Amniotic epithelial cell (primary cell): Measurements from ENCODE around the gene GADD45B.

Experiments used
- DNase-seq: peaks from one replicate; pipeline ENCODE4 v3.0.0-alpha.2; 2010; ENCODE audit warnings: low read depth

Gene GADD45B

GRCh38 chr19:2514981-2515518 lies 39.1 kb downstream of the GADD45B start:
- no peak for DNase-seq

GRCh38 chr19:2516727-2517126 lies 40.8 kb downstream of the GADD45B start:
- DNase-seq, result no peak

GRCh38 chr19:2517881-2518601 lies 42.1 kb downstream of the GADD45B start:
- DNase-seq, result peak; percentile 61

- DNase-seq, result peak; percentile 42
These were observed 42.9 kb downstream of the GADD45B start for GRCh38 chr19:2518856-2519255.

- no peak for DNase-seq
These were observed 43.6 kb downstream of the GADD45B start for GRCh38 chr19:2519482-2519881.

- DNase-seq, result peak; percentile 47
These were observed 47.8 kb downstream of the GADD45B start for GRCh38 chr19:2523630-2524311.

GRCh38 chr19:2524361-2524839 lies 48.5 kb downstream of the GADD45B start:
- DNase-seq, result no peak

- peak; percentile 40 for DNase-seq
These were observed 49.2 kb downstream of the GADD45B start for GRCh38 chr19:2524840-2525723.

GRCh38 chr19:2527171-2527570 lies 51.2 kb downstream of the GADD45B start:
- no peak for DNase-seq

- DNase-seq, result no peak
These were observed 51.8 kb downstream of the GADD45B start for GRCh38 chr19:2527686-2528085.
